ENCODE measurements around the gene KIF26A. TPM values are rescaled to one million over a fixed set of nuclear protein-coding genes. Genes with fewer than 3 reads are reported as not detected.

The KIF26A gene
- total and polyA plus RNA-seq, 2 of the 4 experiments (the other 2 are of a cell fraction), result not detected

DNA sequence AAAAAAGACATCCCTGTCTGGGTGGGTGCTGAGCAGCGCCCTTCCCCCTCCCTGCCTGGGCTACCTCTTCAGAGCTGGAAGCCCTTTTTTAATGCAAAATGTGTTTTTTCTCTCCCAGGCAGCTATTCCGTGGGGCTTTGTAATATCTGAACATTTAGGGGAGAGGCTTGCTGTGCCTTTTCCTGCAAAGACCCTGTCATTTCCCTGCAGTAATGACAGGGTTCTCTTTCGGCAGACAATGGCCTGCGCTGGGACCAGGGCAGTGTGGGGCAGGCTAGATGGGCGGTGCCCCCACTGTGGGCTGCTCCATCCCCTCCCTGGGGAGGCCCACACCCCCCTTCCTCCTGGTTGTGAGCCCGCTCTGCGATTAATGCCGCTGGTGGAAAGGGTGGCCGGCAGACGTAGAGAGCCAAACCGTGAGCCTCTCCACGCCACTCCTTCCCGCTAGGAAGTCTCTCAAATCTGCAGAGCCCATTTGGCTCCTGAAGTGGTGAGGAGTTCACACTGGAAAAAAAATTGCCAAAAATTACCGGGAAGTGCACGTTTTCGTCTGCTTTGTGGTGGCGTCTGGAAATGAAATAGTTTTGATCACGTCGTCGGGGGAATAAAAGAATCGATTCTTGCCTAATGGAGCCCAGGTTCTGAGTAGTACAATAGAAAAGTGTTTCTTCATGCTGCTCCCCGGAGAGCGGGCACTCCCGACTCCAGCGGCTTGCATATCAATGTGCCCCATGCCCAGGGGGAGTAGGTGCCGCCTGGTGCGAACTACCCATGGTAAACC lies 31.5 kb downstream of the KIF26A start:
- ChIA-PET POLR2A (ENCODE audit: unreplicated experiment) (no interaction called here), CTCF (no interaction called here)
- dilution Hi-C loops (cut with HindIII; ENCODE audit: low sequenced_read_pairs, unreplicated experiment), result no loop called here
- H3K9me3 ChIP-seq (ENCODE audit: control insufficient read depth, insufficient read depth, low read length), result peaks cover 45% of the 10 kb centered on the region
- no peak overlapping the region for H3K14ac ChIP-seq (replicated peaks; ENCODE audit: low read depth, low read length)
- H3K23ac ChIP-seq (ENCODE audit: low read depth, low read length), result no peak overlapping the region
- H3K79me1 ChIP-seq (ENCODE audit: low read depth in 1 of 2, low read length in 2 of 2), result no peaks in the 10 kb centered on the region
- H2AK5ac ChIP-seq (ENCODE audit: low read depth, low read length), result no peak overlapping the region
- H3K4me3 ChIP-seq (ENCODE audit: insufficient read depth, low read depth, low read length), result no peak overlapping the region
- no peak overlapping the region for H2BK15ac ChIP-seq (ENCODE audit: low read depth, low read length)
- H3K4me1 ChIP-seq (ENCODE audit: control insufficient read depth, insufficient read depth, low read length), result no peaks in the 10 kb centered on the region
- no peak overlapping the region for H3K27ac ChIP-seq (ENCODE audit: insufficient read depth, low read length)
- no peak overlapping the region for H3K9ac ChIP-seq (ENCODE audit: low read depth, low read length)
- no peak overlapping the region for H2AK9ac ChIP-seq (replicated peaks; ENCODE audit: low read depth, low read length, poor library complexity)
- no peak overlapping the region for H2BK120ac ChIP-seq (ENCODE audit: low read depth, low read length)
- no peak overlapping the region for H3K4me2 ChIP-seq (ENCODE audit: low read depth, low read length)
- no peaks in the 10 kb centered on the region for H4K20me1 ChIP-seq (ENCODE audit: insufficient read depth, low read length)
- no TSS peak for BruUV-seq (replicated peaks)
- H2AFZ ChIP-seq (replicated peaks; ENCODE audit: low read length, poor library complexity), result no peak overlapping the region
- DNase-seq (no peak), ATAC-seq (ENCODE audit: low read depth) (no peak)
- no peak overlapping the region for H2BK20ac ChIP-seq (ENCODE audit: low read depth, low read length)
- no peak overlapping the region for H2BK5ac ChIP-seq (ENCODE audit: low read depth, low read length, poor library complexity, severe bottlenecking)
- no peak overlapping the region for H4K8ac ChIP-seq (ENCODE audit: low read depth in 2 of 2, low read length in 2 of 2)
- TF ChIP-seq MAFK (IDR thresholded peaks at IDR 0.05; ENCODE audit: low read depth, low read length) (no peak), MXI1 (IDR thresholded peaks at IDR 0.05; ENCODE audit: borderline replicate concordance, low read depth, low read length) (no peak), POLR2A (IDR thresholded peaks at IDR 0.05; ENCODE audit: low read depth, low read length) (no peak), NFE2L2 (IDR thresholded peaks at IDR 0.05; ENCODE audit: low read depth, low read length) (no peak), RFX5 (IDR thresholded peaks at IDR 0.05; ENCODE audit: low read depth, low read length) (no peak), CHD1 (IDR thresholded peaks at IDR 0.05; ENCODE audit: low read depth, low read length) (no peak), BHLHE40 (IDR thresholded peaks at IDR 0.05; ENCODE audit: low read depth, low read length) (no peak), FOS (IDR thresholded peaks at IDR 0.05; ENCODE audit: low read depth, low read length) (no peak), CEBPB (IDR thresholded peaks at IDR 0.05; ENCODE audit: low read depth, low read length) (no peak), RCOR1 (IDR thresholded peaks at IDR 0.05; ENCODE audit: insufficient replicate concordance, low read length) (no peak)
- TF ChIP-seq, protein P1, sequence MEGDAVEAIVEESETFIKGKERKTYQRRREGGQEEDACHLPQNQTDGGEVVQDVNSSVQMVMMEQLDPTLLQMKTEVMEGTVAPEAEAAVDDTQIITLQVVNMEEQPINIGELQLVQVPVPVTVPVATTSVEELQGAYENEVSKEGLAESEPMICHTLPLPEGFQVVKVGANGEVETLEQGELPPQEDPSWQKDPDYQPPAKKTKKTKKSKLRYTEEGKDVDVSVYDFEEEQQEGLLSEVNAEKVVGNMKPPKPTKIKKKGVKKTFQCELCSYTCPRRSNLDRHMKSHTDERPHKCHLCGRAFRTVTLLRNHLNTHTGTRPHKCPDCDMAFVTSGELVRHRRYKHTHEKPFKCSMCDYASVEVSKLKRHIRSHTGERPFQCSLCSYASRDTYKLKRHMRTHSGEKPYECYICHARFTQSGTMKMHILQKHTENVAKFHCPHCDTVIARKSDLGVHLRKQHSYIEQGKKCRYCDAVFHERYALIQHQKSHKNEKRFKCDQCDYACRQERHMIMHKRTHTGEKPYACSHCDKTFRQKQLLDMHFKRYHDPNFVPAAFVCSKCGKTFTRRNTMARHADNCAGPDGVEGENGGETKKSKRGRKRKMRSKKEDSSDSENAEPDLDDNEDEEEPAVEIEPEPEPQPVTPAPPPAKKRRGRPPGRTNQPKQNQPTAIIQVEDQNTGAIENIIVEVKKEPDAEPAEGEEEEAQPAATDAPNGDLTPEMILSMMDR (conservative IDR thresholded peaks at IDR 0.05; ENCODE audit: low read depth, low read length), result no peak
- H3K9me1 ChIP-seq (ENCODE audit: insufficient read depth, low read length), result no peaks in the 10 kb centered on the region
- H4K5ac ChIP-seq (ENCODE audit: low read depth, low read length), result no peak overlapping the region
- in situ Hi-C loops (cut with MboI; ENCODE audit: low sequenced_read_pairs), result no loop called here
- H3K56ac ChIP-seq (ENCODE audit: extremely low read depth, insufficient read depth, low read length), result no peak overlapping the region
- no peak overlapping the region for H3K18ac ChIP-seq (ENCODE audit: low read depth, low read length)
- H3K36me3 ChIP-seq (ENCODE audit: control insufficient read depth, insufficient read depth, low read length), result no peaks in the 10 kb centered on the region
- no peak overlapping the region for H3K4ac ChIP-seq (ENCODE audit: low read depth, low read length)
- no peaks in the 10 kb centered on the region for H3K27me3 ChIP-seq (ENCODE audit: control insufficient read depth, insufficient read depth, low read length)
- 60% methylated on average over 18 of the region's 27 CpGs; no CpG with 5 or more reads in 1 of the 2 experiments for WGBS, 2 experiments (ENCODE audit: extremely low coverage in 2 of 2, insufficient read length in 1 of 2)
- H4K91ac ChIP-seq (ENCODE audit: insufficient read depth, low read depth, low read length), result no peak overlapping the region
- intact Hi-C loops (cut with micrococcal nuclease), result no loop called here

All from IMR-90 (cell line).